Subcutaneous abdominal adipose tissue (tissue), 5 donors: Measurements from ENCODE around the gene KLHL22.
"Not testable (repeated sequence)": the region's sequence is repeated elsewhere in the genome, so short reads cannot be mapped to it uniquely, and the experiment has no call there.

Source experiments
- H3K27ac ChIP-seq: one replicate; pipeline ENCODE4 v1.7.0; 2013; ENCODE audit warnings: low read depth, mild to moderate bottlenecking, inconsistent platforms, low read length, moderate library complexity
- H3K27me3 ChIP-seq, 5 donors: one replicate each; pipeline ENCODE4 v1.7.0; 2013; ENCODE audit warnings: low read length in 5 of 5, inconsistent platforms in 1 of 5; ENCODE audit not compliant: control insufficient read depth in 5 of 5, insufficient read depth in 4 of 5
- H3K36me3 ChIP-seq, 5 donors: one replicate each; pipeline ENCODE4 v1.7.0; 2013; ENCODE audit warnings: low read length in 5 of 5; ENCODE audit not compliant: control insufficient read depth in 5 of 5, insufficient read depth in 5 of 5
- H3K4me1 ChIP-seq, 5 donors: one replicate each; pipeline ENCODE4 v1.7.0; 2013; ENCODE audit warnings: low read length in 5 of 5, mild to moderate bottlenecking in 3 of 5, moderate library complexity in 1 of 5; ENCODE audit not compliant: control insufficient read depth in 5 of 5, insufficient read depth in 5 of 5
- H3K4me3 ChIP-seq, 5 donors: one replicate each; pipeline ENCODE4 v1.7.0; 2013; ENCODE audit warnings: low read length in 5 of 5, low read depth in 1 of 5
- H3K9ac ChIP-seq, 5 donors: one replicate each; pipeline ENCODE4 v1.7.0; 2013; ENCODE audit warnings: low read length in 5 of 5, mild to moderate bottlenecking in 4 of 5, moderate library complexity in 3 of 5
- H3K9me3 ChIP-seq, 5 donors: one replicate each; pipeline ENCODE4 v1.7.0; 2013; ENCODE audit warnings: low read length in 5 of 5; ENCODE audit not compliant: control insufficient read depth in 5 of 5
- donor health status: healthy.
- donor health status: healthy.
- donor health status: healthy.
- donor health status: healthy.
- donor health status: healthy.

Gene KLHL22

DNA sequence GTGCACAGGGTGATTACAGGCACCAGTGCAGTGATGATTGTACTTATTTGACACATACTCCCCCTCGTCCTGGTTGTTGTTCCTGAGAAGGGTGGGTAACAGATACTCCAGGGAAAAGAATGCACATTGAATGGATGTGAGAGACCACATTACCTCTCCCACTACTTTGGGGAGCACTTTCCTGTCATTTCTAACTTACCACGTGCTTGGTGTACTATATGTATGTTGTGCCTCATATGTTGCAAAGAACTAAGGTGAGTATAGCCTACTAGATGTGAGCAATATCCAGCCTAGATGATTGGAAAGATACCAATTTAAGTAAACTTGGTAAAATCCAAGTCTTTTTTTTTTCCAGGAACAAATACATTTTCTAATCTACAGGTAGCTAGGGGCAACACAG, 43.7 kb downstream of the KLHL22 start:
- no peak overlapping the region for H3K4me3 ChIP-seq
- no peaks in the 10 kb centered on the region for H3K9me3 ChIP-seq
- H3K27me3 ChIP-seq = no peaks in the 10 kb centered on the region
- no peak overlapping the region for H3K9ac ChIP-seq
- H3K4me1 ChIP-seq = peaks cover 0 to 6% (median 2%) of the 10 kb centered on the region in 5 donors
- H3K27ac ChIP-seq = no peak overlapping the region
- H3K36me3 ChIP-seq = peaks cover 0 to 29% (median 9%) of the 10 kb centered on the region in 5 donors

DNA sequence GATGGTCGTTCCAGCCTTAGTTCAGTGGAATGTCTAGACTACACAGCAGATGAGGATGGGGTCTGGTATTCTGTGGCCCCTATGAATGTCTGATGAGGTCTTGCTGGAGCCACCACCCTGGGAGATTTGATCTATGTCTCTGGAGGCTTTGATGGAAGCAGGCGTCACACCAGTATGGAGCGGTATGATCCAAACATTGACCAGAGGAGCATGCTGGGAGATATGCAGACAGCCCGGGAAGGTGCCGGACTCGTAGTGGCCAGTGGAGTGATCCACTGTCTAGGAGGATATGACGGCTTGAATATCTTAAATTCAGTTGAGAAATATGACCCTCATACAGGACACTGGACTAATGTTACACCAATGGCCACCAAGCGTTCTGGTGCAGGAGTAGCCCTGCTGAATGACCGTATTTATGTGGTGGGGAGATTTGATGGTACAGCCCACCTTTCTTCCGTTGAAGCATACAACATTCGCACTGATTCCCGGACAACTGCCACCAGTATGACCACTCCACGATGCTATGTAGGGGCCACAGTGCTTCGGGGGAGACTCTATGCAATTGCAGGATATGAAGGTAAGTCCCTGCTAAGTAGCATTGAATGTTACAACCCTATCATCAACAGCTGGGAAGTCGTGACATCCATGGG, 44.3 kb downstream of the KLHL22 start:
- not testable (repeated sequence) for H3K27me3 ChIP-seq, H3K4me1 ChIP-seq, H3K27ac ChIP-seq, H3K9me3 ChIP-seq, H3K4me3 ChIP-seq, H3K9ac ChIP-seq
- peaks cover 0 to 30% (median 12%) of the 10 kb centered on the region in 5 donors for H3K36me3 ChIP-seq

- H3K27ac ChIP-seq = no peak overlapping the region
- no peaks in the 10 kb centered on the region for H3K27me3 ChIP-seq
- no peaks in the 10 kb centered on the region for H3K4me1 ChIP-seq
- H3K4me3 ChIP-seq = no peak overlapping the region
- no peak overlapping the region for H3K9ac ChIP-seq
- H3K36me3 ChIP-seq = peaks cover 0 to 37% (median 19%) of the 10 kb centered on the region in 5 donors
- no peaks in the 10 kb centered on the region for H3K9me3 ChIP-seq
Observed at GRCh38 chr22:20450551-20450906, 45.1 kb downstream of the KLHL22 start.

DNA sequence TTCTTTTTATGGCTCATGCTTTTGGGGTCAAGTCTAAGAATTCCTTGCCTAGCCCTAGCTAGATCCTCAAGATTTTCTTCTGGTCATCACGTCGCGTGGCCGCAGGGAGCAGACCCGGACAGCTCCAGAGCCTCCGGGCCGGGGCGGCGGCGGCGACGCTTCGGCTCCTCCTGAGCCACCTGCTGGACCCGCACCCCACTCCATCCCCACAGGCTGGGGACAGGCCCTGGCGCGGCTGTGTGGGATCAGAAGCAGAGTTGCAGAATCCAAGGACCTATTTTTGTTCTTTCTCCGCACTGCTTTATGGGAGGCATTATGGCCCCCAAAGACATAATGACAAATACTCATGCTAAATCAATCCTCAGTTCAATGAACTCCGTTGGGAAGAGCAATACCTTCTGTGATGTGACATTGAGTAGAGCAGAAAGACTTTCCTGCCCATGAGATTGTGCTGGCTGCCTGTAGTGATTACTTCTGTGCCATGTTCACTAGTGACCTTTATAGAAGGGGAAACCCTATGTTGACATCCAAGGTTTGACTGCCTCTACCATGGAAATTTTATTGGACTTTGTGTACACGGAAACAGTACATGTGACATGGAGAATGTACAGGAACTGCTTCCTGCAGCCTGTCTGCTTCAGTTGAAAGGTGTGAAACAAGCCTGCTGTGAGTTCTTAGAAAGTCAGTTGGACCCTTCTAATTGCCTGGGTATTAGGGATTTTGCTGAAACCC, 45.6 kb downstream of the KLHL22 start:
- H3K4me3 ChIP-seq = no peak overlapping the region
- H3K4me1 ChIP-seq = no peaks in the 10 kb centered on the region
- no peaks in the 10 kb centered on the region for H3K9me3 ChIP-seq
- peaks cover 0 to 42% (median 21%) of the 10 kb centered on the region in 5 donors for H3K36me3 ChIP-seq
- H3K9ac ChIP-seq = no peak overlapping the region
- no peak overlapping the region for H3K27ac ChIP-seq
- H3K27me3 ChIP-seq = no peaks in the 10 kb centered on the region

- Histone ChIP-seq H3K4me3 (no peak overlapping the region), H3K9me3 (no peaks in the 10 kb centered on the region), H3K27me3 (no peaks in the 10 kb centered on the region), H3K9ac (no peak overlapping the region), H3K4me1 (no peaks in the 10 kb centered on the region), H3K36me3 (peaks cover 0 to 54% (median 33%) of the 10 kb centered on the region in 5 donors), H3K27ac (no peak overlapping the region)
Observed at GRCh38 chr22:20448630-20449029, 47.0 kb downstream of the KLHL22 start.

DNA sequence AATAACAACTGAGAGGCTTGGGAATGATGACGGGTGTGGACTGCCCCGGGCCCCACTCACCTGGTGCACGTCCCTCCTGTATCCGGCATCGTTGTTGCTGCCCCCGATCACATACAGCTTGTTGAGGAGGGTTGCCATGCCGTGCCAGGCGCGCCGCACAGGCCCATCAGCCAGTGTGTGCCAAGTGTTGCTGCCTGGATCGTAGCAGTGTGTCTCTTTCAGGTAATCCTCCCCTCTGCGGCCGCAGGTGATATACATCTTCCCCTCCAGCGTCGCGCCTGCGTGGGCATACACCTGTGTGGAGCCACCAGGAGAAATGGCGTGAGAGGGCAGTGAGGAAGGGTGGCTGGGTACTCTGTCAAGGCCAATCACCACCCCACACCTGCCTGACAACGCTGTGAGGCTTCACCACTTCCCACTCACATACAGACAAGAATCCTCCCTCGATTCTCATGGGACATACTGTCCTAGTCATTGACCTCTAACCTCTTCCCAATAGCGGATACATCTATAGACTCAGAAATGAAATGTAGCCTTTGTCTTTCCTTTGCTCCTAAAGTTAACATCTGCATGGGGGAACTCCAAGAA, 49.1 kb downstream of the KLHL22 start:
- Histone ChIP-seq H3K9me3 (no peaks in the 10 kb centered on the region), H3K4me3 (no peak overlapping the region)

DNA sequence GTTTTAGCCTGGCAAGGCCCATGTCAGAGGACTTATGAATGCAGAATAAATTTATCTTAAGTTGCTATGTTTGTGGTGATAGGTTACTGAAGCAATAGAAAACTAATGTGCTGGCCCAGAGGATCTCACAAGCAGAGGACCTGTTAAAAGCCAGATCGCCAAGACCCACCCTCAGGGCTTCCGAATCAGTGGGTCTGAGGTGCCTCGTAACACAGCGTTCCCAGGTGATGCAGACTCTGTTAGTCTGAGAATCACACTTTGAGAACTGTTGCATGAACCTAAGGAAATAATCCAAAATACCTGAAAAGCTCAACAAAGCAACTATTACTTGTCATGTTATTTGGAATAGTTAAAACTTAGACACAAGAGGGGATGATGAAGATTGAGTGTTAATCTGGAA, 51.3 kb downstream of the KLHL22 start:
- Histone ChIP-seq H3K27me3 (no peaks in the 10 kb centered on the region), H3K27ac (no peak overlapping the region), H3K9me3 (no peaks in the 10 kb centered on the region), H3K36me3 (peaks cover 0 to 62% (median 36%) of the 10 kb centered on the region in 5 donors), H3K4me3 (no peak overlapping the region), H3K9ac (no peak overlapping the region), H3K4me1 (peaks cover 0 to 14% (median 6%) of the 10 kb centered on the region in 5 donors)

More for the DNA sequence above, 49.1 kb downstream of the KLHL22 start:
- H3K4me1 ChIP-seq = peaks cover 0 to 9% (median 6%) of the 10 kb centered on the region in 5 donors
- no peak overlapping the region for H3K9ac ChIP-seq
- no peak overlapping the region for H3K27ac ChIP-seq
- no peaks in the 10 kb centered on the region for H3K27me3 ChIP-seq
- H3K36me3 ChIP-seq = peaks cover 0 to 66% (median 40%) of the 10 kb centered on the region in 5 donors

DNA sequence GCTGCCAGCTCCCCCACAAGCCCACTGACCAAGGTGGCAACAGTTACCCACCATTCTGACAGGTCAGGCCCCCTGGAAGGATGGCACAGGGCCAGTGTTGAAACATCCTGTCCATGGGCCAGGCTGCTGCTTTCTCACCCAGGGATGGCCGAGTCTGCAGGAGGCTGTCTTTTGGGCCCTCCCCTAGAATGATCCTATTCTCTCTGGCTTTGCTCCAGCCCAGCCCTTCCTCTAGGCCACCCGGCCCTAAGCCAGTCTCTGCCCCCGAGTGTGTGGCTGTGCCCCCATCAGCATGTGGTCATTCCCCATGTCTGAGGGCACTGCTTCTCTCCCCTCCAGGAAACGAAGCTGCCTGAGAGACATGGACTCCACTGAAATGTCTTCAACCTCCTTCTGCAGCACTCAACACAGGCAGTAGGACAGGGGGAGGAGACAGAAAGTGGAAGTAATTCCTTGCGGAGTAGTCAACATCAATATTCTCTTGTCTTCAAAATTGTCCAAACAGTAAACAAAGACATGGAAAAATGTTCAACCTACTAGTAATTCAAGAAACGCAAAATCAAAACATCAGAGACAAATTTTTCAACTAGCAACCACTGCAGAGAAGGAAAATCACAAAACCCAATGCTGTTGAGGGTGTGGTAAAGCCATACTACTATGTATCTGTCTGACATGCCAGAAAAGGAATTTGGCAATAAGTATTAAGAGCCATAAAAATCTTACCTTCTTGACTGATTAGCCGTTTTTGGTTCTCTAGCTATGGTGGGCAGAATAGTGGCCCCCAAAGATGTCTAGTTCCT, 52.9 kb downstream of the KLHL22 start:
- H3K4me3 ChIP-seq = no peak overlapping the region
- H3K27ac ChIP-seq = no peak overlapping the region
- peaks cover 0 to 62% (median 36%) of the 10 kb centered on the region in 5 donors for H3K36me3 ChIP-seq
- no peaks in the 10 kb centered on the region for H3K27me3 ChIP-seq
- peaks cover 0 to 29% (median 21%) of the 10 kb centered on the region in 5 donors for H3K4me1 ChIP-seq
- no peak overlapping the region for H3K9ac ChIP-seq
- no peaks in the 10 kb centered on the region for H3K9me3 ChIP-seq

DNA sequence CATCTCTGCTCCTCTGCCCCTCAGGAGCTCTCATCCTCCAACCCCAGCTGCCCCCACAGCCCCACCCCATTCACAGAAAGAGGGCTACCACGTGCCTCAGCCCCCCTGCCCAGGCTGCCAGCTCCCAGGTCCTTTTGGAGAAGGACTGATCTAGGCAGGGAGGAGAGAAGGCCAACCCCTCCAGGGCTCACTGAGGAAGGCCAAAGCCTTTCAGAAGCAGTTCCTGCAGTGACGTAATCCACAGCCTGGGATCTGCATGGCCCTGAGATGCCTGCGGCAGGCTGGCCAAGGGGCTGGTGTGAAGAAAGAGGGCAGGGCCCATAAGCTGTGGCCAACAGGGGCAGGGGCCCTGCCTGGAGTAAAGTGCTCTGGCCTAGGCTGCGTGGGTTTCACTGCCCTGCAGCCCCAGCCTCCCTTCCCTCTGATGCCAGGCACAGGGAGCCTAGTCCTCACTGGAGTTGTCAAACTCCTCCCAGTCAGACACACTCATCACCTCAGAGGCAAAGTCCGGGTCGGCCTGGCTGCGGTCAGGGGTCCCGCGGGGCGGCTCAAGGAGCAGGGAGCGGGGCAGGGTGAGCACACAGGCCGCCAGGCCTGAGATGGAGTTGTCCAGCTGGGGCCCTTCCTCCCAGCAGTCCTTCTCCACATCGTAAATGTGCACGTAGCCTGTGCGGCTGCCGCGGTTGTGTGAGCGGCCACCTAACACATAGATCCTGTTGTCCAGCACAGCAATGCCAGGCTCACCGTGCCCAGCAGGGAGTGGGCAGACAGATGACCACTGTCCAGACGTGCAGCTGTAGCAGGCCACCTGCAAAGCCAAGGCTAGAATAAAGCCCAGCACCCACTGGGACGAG, 53.7 kb downstream of the KLHL22 start:
- no peak overlapping the region for H3K4me3 ChIP-seq
- no peaks in the 10 kb centered on the region for H3K9me3 ChIP-seq
- H3K36me3 ChIP-seq = peaks cover 0 to 62% (median 36%) of the 10 kb centered on the region in 5 donors
- H3K27ac ChIP-seq = no peak overlapping the region
- peaks cover 0 to 35% (median 26%) of the 10 kb centered on the region in 5 donors for H3K4me1 ChIP-seq
- H3K27me3 ChIP-seq = peaks cover 0 to 5% (median 0%) of the 10 kb centered on the region in 5 donors
- peak overlapping the region in 1 of 5 donors; percentile 8 for H3K9ac ChIP-seq
